Measurements from ENCODE around the gene SMYD3.

SMYD3 gene

DNA sequence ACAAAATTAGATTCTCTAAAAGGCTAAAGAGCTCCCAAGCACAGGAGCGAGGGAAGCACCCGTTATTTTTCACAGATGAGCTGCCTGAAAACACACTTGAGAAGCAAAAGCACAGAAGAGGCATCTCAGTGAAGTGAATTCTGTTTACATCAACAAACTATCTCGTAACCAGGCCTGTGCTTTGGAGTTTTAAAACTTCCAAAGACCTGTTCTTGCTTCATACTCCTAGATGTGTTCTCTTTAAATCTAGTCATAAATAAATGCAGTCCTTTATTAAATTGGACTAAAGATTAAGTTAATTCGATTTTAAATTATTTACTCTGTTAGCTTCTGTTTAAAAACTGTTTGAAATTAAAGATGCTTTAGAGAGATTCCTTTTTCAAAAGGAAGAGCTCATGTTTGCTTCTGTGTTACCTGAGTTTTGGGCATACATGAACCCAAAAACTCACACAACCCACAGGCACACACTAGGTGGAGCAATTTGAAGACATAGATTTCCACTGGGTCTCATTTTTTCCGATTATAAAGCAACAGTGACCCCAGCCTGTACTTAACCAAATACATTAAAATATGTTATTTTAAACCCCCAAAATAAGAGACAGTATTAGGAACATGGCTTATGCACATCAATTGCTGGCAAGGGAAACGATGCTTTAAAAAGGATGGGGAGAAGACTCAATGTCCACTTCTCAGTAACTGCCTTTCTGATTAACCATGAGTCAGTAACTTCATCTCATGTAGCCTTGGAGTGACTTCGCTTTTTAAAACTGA lies 648.2 kb downstream of the SMYD3 start:
- no peak overlapping the region for H3K4me3 ChIP-seq (ENCODE audit: low read depth, low read length)
- TF ChIP-seq, protein P1, sequence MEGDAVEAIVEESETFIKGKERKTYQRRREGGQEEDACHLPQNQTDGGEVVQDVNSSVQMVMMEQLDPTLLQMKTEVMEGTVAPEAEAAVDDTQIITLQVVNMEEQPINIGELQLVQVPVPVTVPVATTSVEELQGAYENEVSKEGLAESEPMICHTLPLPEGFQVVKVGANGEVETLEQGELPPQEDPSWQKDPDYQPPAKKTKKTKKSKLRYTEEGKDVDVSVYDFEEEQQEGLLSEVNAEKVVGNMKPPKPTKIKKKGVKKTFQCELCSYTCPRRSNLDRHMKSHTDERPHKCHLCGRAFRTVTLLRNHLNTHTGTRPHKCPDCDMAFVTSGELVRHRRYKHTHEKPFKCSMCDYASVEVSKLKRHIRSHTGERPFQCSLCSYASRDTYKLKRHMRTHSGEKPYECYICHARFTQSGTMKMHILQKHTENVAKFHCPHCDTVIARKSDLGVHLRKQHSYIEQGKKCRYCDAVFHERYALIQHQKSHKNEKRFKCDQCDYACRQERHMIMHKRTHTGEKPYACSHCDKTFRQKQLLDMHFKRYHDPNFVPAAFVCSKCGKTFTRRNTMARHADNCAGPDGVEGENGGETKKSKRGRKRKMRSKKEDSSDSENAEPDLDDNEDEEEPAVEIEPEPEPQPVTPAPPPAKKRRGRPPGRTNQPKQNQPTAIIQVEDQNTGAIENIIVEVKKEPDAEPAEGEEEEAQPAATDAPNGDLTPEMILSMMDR (IDR thresholded peaks at IDR 0.05; ENCODE audit: borderline replicate concordance, insufficient read depth, low read depth, low read length) = no peak

- TF ChIP-seq, protein P1 (IDR thresholded peaks at IDR 0.05; ENCODE audit: borderline replicate concordance, insufficient read depth, low read depth, low read length) = no peak
- H3K4me3 ChIP-seq (ENCODE audit: low read depth, low read length) = no peak overlapping the region
These were observed 648.9 kb downstream of the SMYD3 start for GRCh38 chr1:245858022-245858721.

DNA sequence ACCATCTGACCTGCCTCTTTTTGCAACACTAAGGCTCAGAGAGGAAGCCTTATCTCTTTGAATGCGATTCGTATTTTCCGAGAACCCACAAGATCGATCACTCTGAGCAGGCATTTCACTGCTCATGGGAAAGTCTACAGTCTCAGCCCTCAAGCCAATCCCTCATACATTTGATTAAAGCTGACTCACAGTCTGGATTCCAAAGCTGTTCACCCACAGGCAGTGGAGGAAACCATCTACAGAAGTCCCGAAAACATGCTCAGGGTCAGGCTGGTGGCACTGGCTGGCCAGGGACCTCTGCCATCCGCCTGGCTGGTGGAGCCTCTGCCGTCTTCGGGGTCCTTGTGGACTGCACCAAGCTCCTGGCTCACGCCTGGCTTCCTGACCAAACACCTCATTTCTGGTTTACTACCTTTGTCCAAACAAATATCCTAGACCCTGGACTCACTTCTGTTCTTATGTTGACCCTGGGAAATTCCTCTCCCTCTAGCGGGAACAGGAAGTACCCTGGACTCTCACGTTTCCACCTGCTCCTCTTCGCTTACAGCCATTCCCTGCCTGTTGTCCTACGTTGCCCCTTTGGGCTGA lies 650.0 kb downstream of the SMYD3 start:
- TF ChIP-seq, protein P1 (IDR thresholded peaks at IDR 0.05; ENCODE audit: borderline replicate concordance, insufficient read depth, low read depth, low read length) = no peak
- H3K4me3 ChIP-seq (ENCODE audit: low read depth, low read length) = no peak overlapping the region

- H3K4me3 ChIP-seq (ENCODE audit: low read depth, low read length) = no peak overlapping the region
- TF ChIP-seq, protein P1 (IDR thresholded peaks at IDR 0.05; ENCODE audit: borderline replicate concordance, insufficient read depth, low read depth, low read length) = no peak
These were observed 651.0 kb downstream of the SMYD3 start for GRCh38 chr1:245855846-245856730.

DNA sequence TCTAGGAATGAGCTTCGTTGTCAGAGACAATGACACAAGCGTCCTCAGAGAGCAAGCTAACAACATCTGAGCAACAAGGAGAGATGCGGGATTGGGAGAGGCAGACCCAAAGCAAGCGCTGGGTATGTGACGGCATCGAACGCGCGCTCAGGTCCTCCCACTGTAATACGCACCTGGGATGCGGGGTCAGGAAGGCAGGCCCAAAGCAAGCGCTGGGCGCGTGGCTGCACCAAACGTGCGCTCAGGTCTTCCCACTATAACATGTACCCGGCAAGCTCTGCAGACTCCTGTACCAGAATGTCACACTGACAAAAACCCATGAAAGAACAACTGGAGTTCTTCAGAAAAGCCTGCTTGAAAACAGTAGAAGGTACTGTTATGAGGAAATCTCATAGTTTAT lies 653.8 kb downstream of the SMYD3 start:
- TF ChIP-seq, protein P1 (IDR thresholded peaks at IDR 0.05; ENCODE audit: borderline replicate concordance, insufficient read depth, low read depth, low read length) = no peak
- no peak overlapping the region for H3K4me3 ChIP-seq (ENCODE audit: low read depth, low read length)

DNA sequence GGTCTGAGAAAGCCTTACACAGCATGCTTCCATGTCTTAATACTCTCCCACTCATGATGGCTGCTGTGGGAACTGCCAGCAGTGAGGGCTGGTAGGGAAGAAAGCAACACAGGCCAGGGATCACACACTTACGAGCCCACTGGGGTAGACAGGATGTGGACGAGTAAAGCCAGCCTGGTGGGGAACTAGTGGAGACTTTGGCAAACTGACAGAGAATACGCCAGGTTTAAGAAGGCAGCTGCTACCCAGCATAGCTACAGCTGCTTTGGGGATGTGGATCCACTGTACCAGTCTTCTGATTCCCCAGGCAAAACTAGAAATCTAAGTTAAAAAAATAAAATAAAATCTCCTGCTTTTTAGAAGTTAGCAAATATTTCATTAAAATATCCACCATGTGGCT lies 664.0 kb downstream of the SMYD3 start:
- H3K4me3 ChIP-seq (ENCODE audit: low read depth, low read length) = no peak overlapping the region
- TF ChIP-seq, protein P1 (IDR thresholded peaks at IDR 0.05; ENCODE audit: borderline replicate concordance, insufficient read depth, low read depth, low read length) = no peak
